Medulla oblongata (tissue), 1 donor: Measurements from ENCODE around the gene TRAF2.

Source experiments
- DNase-seq: peaks from one replicate; pipeline ENCODE4 v3.0.0-alpha.2; 2015; ENCODE audit errors: extremely low spot score

Gene TRAF2

GRCh38 chr9:136949817-136950655 lies 63.7 kb downstream of the TRAF2 start:
- DNase-seq = peak; percentile 97

- DNase-seq = peak; percentile 52
Measured at GRCh38 chr9:136950656-136951276, 64.5 kb downstream of the TRAF2 start.

- no peak for DNase-seq
Measured at GRCh38 chr9:136951541-136952320, 65.4 kb downstream of the TRAF2 start, which contains the start of gene LCN12. LCN12 (plus strand) TSS chr9:136952273; CDS start chr9:136952328, 55 bp downstream.

- DNase-seq = peak; percentile 47
Measured at GRCh38 chr9:136952321-136952850, 66.1 kb downstream of the TRAF2 start.

- no peak for DNase-seq
Measured at GRCh38 chr9:136952876-136953770, 66.8 kb downstream of the TRAF2 start.

- DNase-seq = no peak
Measured at GRCh38 chr9:136953771-136954269, 67.5 kb downstream of the TRAF2 start.

- DNase-seq = no peak
Measured at GRCh38 chr9:136954270-136955083, 68.2 kb downstream of the TRAF2 start.

GRCh38 chr9:136955202-136955942 lies 69.1 kb downstream of the TRAF2 start:
- DNase-seq = no peak

- no peak for DNase-seq
Measured at GRCh38 chr9:136955943-136956335, 69.6 kb downstream of the TRAF2 start.

- DNase-seq = no peak
Measured at GRCh38 chr9:136956604-136957003, 70.3 kb downstream of the TRAF2 start.

- no peak for DNase-seq
Measured at GRCh38 chr9:136957461-136957860, 71.1 kb downstream of the TRAF2 start.

- no peak for DNase-seq
Measured at GRCh38 chr9:136957901-136958300, 71.6 kb downstream of the TRAF2 start.

GRCh38 chr9:136958473-136958872 lies 72.2 kb downstream of the TRAF2 start:
- DNase-seq = no peak

- DNase-seq = no peak
Measured at GRCh38 chr9:136958898-136959850, 72.9 kb downstream of the TRAF2 start.

GRCh38 chr9:136960212-136960937 lies 74.1 kb downstream of the TRAF2 start:
- no peak for DNase-seq

GRCh38 chr9:136960938-136961275 lies 74.6 kb downstream of the TRAF2 start:
- DNase-seq = no peak

- DNase-seq = peak; percentile 52
Measured at GRCh38 chr9:136961279-136962065, 75.2 kb downstream of the TRAF2 start.
